Activated CD4-positive, CD25-positive, alpha-beta regulatory T cell (primary cell): Measurements from ENCODE around the gene CPT1B.
"Not testable (repeated sequence)": the region's sequence is repeated elsewhere in the genome, so short reads cannot be mapped to it uniquely, and the experiment has no call there.

Experiments
- DNase-seq, 4 experiments: peaks; one replicate each; lab custom pipeline; 2025; lab: John Stamatoyannopoulos, UW

Gene CPT1B

DNA sequence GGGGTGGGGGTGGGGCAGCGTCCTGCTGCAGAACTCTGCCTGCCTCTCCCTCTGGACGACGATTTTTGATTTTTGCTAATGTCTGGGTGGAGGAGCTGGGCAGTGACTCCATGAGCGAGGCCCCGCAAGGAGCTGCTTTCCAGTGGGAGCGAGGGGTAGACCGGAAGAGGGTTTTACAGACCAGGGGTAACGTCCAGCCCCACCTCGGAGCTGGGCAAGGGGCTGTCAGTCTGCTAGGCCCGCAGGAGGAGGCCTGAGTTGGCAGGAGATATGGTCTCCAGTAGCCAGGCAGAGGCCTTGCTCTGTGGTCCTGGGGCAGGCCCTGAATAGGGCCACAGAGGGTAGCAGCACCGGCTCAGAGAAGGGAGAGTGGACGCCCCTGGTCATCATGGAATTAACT, 31.4 kb upstream of the CPT1B start:
- DNase-seq: no peak

DNA sequence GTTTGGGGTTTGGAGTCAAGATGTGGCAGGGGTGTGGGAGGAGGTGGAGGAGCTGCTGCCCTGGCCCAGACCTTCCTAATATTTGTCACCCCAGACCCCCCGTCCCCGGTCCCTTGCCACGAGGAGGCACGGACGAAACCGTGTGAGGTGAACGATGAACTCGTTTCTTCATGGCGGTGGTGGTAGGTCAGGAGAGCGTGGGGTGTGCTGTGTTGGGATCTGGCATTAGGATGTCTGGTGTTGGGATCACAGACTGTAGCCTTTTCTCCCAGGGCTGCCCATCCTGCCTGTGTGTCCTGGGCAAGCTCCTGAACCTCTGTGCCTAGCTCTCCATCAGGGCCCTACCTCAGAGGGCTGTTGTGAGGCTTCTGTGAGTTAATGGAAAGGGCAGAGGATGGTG, 30.8 kb upstream of the CPT1B start:
- no peak for DNase-seq

DNA sequence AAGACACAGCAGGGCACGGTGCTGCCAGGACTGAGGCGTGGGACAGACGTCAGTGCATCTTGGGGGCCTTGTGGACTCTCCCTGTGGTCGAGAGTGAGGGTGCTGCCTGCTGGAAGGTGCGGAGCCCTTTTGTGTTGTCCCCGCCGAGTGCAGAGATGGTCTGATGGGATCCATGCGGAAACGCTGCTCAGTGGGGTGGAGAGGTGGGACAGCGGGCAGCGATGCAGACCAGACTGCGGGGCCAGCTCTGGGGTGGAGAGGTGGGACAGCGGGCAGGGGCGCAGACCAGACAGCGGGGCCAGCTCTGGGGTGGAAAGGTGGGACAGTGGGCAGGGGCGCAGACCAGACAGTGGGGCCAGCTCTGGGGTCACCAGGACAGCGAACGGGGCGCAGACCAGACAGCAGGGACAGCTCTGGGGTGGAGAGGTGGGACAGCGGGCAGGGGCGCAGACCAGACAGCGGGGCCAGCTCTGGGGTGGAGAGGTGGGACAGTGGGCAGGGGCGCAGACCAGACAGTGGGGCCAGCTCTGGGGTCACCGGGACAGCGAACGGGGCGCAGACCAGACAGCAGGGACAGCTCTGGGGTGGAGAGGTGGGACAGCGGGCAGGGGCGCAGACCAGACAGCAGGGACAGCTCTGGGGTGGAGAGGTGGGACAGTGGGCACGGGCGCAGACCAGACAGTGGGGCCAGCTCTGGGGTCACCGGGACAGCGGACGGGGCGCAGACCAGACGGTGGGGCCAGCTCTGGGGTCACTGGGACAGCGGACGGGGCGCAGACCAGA, 30.0 kb upstream of the CPT1B start:
- not testable (repeated sequence) for DNase-seq

DNA sequence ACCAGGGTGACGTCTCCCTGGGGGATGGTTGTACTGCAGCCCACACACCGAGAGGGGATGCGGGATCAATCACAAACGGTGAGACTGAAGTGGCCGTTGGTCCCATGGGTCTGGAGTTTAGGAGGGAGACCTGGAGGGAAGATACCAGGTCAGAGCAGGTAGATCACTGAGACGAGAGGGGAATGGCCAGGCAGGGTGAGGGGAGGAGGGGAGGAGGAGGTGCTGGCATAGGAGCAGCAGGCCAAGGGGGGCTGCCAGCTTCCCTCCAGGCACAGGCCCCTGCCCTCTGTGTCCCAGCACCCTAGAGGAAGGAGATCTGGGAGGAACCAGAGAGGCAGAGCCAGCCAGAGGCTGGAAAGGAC, 29.4 kb upstream of the CPT1B start:
- no peak for DNase-seq

DNA sequence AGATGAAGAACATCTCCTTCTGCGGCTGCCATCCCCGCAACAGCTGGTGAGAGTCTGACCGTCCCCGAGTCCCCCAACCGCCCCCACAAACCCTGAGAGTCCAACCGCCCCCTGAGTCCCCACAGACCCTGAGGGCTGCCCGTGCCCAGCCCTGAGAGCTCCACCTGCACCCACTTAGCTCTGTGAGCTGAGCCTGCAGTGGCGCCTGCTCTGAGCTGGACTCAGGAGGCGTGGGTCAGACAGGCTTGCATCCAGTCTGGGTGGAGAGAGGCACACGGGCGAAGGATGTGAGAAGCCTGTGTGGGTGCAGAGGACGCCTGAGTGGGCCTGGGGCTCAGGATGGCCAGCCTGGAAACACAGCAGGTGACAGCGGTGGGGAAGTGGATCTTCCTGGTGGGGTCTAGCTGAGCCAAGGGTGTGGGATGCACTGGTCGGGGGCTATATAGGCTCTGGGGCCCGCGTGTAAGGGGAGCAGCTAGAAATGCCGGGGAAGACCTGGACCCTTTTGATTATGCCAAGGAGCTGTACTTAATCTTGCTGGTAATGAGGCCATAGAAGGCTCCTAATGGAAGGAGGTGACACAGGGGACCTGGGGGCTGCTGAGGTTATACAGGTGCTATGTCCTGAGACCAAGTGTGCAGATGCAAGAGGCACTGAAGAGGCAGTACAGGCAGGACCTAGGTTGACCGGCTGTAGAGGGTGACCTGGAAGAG, 28.9 kb upstream of the CPT1B start:
- no peak for DNase-seq

DNA sequence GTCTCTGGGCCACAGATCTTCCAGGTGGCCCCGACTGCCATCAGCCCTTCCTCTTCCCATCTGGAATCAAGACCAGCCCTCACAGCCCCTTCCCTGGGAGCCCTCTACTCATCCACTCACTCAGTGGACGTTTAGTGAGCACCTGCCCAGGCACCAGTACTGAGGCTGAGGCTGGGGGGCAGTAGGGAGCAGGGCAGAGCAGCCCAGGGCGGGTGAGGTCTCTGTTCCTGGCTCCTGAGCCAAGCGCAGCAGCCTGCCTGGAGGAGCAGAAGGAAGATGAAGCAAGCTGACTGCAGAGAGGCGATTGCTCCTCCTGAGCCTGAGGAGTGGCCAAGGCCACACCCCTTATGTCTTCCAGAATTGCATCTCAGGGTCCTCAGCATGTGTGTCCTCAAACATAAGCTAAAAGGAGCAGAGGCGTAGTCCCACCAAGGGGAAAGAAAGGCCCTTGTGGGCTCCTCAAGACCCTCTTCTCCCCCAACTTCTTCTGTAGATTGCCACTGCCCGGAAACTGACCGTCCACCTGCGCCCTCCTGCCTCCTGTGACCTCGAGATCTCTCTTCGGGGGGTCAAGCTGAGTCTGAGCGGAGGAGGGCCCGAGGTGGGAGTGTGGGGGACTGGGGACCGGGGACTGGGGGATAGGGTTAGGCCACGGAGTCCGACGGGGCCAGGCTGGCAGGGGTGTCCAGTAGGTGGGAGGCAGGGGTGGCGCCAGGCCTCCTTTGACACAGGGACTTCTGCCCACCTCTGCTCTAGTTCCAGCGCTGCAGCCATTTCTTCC, 28.1 kb upstream of the CPT1B start:
- no peak for DNase-seq

DNA sequence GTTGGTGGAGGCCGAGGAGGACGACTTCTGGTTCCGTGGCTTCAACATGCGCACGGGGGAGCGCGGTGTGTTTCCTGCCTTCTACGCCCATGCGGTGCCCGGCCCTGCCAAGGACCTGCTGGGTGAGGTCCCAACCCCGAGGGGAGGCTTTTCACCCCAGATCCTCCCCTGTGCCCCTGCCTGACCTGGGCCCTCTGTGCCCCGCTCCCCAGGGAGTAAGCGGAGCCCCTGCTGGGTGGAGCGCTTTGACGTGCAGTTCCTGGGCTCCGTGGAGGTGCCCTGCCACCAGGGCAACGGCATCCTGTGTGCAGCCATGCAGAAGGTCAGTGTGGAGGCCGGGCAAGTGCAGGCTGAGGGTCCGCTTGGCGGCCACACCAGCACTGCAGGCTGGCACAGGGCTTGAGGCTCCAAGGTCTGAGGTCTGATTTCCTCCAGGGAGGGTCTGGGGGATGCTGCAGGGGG, 27.4 kb upstream of the CPT1B start:
- no peak for DNase-seq

DNA sequence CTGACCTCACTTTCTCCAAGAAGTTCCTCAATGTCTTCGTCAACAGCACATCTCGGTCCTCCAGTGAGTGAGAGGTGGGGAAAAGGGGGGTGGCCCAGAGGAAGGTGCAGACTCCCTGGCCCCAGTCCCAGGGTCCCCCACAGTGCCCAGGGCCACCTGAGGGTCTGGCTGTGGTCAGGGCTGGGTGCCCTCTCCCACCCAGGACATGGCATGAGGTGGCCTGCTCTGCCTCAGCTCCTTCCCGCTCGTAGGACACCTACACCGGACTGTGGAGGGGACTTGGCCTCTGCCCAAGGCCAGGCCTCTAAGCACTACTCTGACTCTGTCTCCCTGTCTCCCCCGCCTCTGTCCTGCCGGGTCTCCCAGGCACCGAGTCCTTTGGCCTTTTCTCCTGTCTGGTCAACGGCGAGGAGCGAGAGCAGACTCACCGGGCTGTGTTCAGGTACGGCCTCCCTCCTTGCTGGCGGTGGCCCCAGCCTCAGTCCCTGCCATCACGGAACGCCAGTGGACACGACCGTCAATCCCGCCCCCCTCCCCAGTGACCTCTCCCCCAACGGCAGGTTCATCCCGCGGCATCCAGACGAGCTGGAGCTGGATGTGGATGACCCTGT, 26.9 kb upstream of the CPT1B start:
- no peak for DNase-seq

DNA sequence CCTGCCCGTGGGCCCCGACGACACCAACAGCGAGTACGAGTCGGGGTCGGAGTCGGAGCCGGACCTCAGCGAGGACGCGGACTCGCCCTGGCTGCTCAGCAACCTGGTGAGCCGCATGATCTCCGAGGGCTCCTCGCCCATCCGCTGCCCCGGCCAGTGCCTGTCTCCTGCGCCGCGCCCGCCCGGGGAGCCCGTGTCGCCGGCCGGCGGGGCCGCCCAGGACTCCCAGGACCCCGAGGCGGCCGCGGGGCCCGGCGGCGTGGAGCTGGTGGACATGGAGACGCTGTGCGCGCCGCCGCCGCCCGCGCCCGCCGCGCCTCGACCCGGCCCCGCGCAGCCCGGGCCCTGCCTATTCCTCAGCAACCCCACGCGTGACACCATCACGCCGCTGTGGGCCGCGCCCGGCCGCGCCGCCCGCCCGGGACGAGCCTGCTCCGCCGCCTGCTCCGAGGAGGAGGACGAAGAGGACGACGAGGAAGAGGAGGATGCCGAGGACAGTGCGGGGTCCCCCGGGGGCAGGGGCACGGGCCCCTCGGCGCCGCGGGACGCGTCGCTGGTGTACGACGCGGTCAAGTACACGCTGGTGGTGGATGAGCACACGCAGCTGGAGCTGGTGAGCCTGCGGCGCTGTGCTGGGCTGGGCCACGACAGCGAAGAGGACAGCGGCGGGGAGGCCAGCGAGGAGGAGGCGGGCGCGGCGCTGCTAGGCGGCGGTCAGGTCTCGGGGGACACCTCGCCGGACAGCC, 26.2 kb upstream of the CPT1B start:
- DNase-seq: no peak

DNA sequence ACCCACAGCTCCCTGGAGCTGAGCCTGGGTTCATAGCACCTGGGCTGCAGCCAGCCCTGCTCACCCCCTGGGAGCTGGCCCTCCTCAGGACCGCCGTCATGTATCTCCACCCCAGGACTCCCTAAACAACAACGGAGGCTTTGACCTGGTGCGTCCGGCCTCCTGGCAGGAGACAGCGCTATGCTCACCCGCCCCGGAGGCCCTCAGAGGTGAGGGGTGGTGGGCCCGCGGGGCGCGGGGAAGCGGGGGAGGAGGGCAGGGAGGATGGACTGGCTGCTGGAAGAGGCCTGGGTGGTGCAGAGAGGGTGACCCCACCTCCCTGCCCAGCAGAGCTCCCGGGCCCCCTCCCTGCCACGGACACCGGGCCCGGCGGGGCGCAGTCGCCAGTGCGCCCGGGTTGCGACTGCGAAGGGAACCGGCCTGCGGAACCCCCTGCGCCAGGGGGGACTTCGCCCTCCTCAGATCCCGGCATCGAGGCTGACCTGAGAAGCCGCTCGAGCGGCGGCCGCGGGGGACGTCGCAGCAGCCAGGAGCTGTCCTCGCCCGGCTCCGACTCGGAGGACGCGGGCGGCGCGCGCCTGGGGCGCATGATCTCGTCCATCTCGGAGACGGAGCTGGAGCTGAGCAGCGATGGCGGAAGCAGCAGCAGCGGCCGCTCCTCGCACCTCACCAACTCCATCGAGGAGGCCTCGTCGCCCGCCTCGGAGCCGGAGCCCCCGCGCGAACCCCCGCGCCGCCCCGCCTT, 25.5 kb upstream of the CPT1B start:
- no peak for DNase-seq

DNA sequence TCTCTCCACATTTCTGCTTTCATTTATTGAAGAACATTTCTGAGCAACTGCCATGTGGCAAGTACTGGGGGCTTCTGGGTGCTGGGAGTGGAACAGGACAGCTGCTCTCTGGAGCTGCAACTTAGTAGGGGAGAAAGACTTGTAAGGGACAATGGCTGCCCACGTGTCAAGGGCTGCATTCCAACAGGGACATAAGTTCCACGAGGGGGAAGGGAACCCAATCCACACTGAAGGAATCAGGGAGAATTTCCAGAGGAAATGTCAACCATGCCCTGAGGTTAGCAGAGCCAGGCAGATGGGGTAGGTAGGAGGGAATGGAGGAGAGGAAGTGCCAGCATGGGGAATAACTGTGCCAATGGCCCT, 24.1 kb upstream of the CPT1B start:
- no peak for DNase-seq

DNA sequence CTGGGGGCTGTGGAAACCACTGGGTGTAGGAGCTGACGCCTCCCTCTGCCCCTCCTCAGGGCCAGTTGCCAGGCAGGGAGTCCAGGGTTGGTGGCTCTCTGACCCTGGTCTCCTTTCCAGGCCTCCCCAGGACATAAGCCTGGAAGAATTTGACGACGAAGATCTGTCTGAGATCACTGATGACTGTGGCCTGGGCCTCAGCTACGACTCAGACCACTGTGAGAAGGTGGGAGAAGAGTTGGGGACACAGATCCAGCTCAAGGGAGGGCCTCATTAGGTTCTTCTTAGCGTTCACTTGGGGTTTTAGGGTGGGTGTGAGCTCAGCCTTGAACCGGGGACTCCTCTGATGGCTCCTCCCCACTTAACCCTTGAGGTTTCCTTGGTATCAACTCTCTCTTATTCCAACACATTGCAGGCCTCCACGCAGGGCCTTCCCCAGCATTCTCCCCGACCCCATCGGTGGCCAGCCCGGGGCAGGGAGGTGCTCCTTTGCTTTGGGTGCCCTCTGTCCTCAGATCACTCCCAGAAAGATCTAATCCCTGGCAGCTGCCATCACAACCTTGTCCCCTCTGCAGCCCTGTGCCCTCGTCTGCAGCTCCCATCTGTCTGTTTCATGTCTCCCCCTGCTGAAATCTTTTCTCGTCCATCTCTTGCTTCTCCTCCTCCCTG, 23.6 kb upstream of the CPT1B start:
- DNase-seq: no peak

DNA sequence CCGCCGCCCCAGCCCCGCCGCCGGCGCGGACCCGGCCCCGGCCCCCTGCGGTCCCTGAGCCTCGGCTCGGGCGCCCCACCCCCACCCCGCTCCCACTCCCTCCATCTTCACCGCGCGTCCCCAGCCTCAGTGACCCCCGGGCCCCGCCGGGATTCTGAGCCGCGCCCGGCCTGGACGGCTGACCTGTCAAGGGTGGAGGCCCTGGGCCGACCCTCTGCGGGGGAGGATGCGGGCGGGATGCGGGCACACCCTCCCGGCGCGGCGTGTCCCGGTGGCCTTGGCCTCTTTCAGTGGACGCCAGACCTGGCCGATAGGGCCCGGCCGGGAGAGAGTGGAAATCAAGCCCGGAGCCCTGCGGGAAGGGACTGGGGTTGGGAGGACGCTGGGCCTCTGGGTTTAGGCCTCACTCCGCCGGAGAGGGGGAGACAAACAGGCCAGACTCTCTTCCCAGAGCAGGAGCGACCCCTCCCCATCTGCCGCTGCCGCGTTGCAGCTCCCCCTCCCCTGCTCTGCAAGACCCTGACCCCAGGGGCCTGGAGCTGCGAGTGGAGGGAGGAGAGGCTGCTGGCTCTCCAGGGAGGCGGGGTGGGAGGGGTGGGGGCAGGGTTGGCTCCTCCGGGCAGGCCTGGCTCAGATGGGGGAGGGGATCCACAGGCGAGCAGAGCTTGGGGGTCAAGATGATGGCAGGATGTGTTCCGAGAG, 22.9 kb upstream of the CPT1B start:
- no peak for DNase-seq

DNA sequence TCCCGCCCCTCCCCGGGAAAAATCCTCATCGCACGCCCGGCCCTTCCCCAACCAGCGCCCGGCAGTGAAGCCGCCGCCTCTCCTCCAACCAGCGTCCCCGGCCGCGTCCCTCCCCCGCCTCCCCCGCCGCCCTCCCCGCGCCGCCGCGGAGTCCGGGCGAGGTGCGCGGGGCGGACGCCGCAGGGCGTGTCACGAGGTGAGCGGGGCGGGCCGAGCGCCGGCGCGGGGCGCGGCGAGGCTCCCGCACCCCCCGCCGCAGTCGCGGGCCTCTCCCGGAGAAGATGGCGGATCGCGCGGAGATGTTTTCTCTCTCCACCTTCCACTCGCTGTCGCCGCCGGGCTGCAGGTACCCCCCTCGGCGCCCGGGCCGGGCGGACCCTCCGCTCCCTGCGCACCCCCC, 22.3 kb upstream of the CPT1B start, which contains the start of gene MAPK8IP2:
Gene MAPK8IP2 (plus strand): TSS at position 256 of the 400 bp plus-strand sequence. CDS start 26 bp downstream, at position 282.
- DNase-seq: no peak

DNA sequence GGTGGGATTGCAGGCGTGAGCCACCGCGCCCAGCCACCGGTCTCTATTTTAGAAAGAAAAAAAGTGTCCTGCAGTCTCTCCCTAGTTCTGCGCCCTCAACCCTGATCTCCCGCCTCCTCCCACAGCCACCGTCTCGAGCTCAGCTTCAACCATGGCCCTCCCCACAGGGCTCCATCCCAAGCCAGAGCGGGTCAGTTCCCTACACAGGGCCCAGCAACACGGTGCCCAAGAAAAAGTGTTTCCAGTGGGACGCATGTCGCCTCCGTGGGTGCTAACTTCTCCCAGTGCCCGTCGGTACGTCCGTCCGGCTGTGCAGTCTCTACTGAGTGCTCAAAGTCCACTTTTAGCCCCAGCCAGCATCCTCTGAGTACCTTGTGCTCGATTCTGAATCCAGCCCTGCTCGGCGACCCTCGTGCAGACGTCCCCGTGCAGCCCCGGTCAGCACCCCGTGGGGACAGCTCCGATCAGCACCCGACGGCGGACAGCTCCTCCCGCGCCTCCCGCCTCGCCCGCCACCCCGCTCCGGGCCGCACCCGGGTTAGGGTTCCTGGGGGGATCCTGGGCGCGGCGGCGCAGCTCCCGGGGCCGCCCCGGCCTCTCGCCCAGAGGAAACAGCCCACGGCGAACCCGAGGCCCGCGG, 21.7 kb upstream of the CPT1B start:
- DNase-seq: peak; percentile 28 to 47 (median 36)

DNA sequence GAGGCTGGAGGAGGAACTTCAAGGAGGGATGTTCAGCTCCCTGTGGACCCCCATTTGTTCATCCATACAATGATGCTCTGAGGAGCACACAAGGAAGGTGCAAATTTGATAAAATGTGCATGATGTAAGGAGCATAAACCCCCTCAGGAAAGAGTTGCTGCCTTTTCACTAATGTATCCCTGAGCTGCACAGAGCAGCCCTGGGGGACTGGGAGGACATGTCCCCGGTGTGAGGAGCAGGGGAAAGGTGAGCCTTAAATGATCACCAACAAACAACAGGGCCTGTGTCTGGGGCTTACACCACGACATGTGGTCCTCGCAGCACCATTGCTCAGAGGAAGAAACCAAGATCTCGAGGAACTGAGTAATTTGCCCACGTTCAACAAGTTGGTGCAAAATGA, 18.9 kb upstream of the CPT1B start:
- DNase-seq: no peak

DNA sequence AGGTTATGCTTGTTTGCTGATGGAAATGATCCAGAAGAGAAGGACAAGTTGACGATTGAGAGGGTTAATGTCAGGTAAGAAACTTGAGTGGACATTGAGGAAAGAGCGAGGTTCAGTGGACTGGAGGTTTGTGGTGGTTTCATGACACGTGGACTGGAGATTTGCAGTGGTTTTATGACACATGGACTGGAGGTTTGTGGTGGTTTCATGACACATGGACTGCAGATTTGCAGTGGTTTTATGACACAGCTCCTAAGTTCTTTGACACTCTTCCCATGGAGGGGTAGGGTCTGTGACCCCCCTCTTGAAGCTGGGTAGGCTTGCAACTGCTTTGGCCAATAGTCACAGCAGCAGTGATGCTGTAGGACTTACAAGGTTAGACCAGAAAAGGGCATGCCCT, 17.0 kb upstream of the CPT1B start:
- DNase-seq: no peak

DNA sequence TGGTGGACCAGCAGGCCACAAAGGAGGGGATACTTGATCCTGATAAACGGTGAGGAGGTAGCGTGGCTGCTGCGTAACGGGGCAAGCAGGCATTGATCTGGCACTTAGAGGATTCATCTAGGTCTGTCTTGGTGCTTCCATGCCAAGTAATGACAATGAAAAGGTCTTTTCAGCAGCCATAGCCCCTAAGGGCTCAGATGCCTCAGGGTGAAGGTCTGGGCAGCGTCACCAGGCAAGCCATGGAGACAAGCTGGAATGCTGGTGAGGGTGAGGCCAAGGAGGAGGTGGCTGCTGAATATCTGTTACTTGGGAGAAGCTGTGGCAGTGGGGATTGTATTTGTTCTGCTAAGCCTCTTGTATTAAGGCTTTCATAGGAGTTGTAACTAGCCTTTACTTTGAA, 9.2 kb upstream of the CPT1B start:
- no peak for DNase-seq

DNA sequence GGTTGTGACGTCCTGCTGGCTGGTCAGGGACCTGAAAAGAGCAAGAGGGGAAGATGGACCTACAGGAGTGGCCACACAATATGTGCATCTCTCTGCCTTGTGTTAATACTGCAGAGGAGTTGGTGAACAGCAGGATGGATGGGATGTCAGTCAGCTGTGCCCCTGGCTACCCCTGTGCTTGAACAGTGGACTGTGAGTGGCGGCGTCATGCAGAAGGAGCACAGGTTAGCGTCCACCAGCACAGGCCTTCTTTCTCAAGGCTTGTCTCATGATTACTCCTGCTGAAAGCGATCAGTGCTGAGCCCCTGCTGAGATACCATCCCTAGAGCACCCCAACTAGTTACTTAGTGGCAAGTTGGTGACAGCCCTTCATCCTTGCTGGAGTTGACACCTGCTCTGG, 8.2 kb upstream of the CPT1B start:
- no peak for DNase-seq
